GM19452 (cell line): ENCODE results near the gene UGT1A3.
"Not testable (repeated sequence)": the region's sequence is repeated elsewhere in the genome, so short reads cannot be mapped to it uniquely, and the experiment has no call there.

Experiments
- ATAC-seq: cut with Tn5 transposase; IDR thresholded peaks from one replicate; pipeline ENCODE4 v1.9.1; 2021; ENCODE audit not compliant: unreplicated experiment

The UGT1A3 gene

GRCh38 chr2:233707940-233708644 is 20.8 kb upstream of the UGT1A3 start:
- ATAC-seq = no peak

GRCh38 chr2:233708942-233709341 is 19.9 kb upstream of the UGT1A3 start:
- ATAC-seq = no peak

DNA sequence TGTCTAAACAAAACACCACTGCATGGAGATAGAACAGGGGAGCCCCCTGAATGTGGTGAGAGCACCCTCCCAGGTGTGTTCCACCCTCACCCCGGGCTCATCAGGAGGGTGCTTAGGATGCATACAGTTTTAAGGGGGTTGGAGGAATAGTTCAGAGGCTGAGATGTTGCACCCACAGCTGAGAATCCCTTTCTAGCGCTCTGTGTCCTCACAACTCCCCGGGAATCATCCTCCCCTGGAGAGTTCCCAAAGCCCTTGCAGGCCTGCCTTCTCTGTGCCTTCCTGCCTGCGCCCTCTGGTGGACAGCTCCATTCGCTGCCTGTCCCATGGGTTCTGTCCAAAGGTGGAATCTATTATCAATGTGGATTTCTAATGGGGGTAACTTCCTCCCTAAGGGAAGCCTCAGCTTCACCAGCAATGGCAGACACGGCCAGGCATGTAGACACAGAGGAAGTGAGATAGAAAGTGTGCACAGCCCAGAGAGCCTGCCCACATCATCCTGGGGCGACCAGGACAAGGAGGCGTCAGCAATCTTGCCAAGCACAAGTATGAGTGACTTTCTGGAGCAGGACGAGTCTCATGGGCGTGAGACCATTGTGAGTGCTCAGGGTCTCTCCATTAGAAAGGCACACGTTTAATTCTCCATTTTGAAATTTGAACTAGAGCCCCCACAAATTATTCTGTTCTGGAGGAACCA is 17.4 kb upstream of the UGT1A3 start:
- ATAC-seq = no peak

DNA sequence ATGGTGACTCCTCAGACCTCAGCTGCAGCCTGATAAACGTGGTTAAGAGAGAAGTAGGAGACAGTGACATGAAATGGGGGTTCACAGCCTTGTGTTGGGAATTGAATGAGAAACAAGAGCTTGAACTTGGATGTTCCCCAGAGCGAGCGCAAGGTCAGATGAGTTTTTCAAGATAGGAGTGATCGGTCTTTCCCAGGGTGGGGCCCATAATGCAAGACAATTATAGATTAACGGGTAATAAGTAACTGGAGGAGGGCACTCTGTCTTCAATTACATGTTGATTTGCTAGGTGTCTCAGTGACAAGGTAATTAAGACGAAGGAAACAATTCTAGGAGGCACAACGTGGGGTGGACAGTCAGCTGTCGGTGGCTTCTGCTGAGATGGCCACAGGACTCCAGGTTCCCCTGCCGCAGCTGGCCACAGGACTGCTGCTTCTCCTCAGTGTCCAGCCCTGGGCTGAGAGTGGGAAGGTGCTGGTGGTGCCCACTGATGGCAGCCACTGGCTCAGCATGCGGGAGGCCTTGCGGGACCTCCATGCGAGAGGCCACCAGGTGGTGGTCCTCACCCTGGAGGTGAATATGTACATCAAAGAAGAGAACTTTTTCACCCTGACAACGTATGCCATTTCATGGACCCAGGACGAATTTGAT is 16.1 kb upstream of the UGT1A3 start, which contains the start of gene UGT1A5:
UGT1A5 (plus strand) TSS at position 297 of the 651 bp plus-strand sequence; CDS start at position 382, 85 bp downstream.
- no peak for ATAC-seq

GRCh38 chr2:233713262-233713615 is 15.6 kb upstream of the UGT1A3 start:
- no peak for ATAC-seq

DNA sequence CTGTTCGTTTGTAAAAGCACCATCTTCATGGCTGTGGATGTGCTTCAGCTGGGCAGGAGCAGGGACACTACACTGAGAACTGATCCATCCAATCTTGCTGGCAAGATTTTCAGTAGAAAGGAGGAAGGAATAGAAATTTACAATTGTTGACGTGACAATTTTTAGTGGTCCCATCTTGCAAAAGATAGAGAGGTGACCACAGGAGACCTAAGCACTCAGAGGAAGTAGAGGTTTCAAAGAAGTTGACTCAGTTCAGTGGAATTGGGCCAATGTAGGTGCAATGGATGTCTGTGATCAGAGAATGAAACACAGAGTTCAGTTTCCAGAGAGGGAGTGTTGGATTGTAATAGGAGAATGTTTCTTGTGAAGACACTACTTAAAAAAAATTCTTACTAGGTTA is 14.7 kb upstream of the UGT1A3 start:
- no peak for ATAC-seq

- ATAC-seq = no peak
Measured at GRCh38 chr2:233718552-233718951, 10.3 kb upstream of the UGT1A3 start, which contains the start of gene UGT1A4. Gene UGT1A4, plus strand, starts transcription at chr2:233718736. Its CDS starts 85 bp downstream, at chr2:233718821.

DNA sequence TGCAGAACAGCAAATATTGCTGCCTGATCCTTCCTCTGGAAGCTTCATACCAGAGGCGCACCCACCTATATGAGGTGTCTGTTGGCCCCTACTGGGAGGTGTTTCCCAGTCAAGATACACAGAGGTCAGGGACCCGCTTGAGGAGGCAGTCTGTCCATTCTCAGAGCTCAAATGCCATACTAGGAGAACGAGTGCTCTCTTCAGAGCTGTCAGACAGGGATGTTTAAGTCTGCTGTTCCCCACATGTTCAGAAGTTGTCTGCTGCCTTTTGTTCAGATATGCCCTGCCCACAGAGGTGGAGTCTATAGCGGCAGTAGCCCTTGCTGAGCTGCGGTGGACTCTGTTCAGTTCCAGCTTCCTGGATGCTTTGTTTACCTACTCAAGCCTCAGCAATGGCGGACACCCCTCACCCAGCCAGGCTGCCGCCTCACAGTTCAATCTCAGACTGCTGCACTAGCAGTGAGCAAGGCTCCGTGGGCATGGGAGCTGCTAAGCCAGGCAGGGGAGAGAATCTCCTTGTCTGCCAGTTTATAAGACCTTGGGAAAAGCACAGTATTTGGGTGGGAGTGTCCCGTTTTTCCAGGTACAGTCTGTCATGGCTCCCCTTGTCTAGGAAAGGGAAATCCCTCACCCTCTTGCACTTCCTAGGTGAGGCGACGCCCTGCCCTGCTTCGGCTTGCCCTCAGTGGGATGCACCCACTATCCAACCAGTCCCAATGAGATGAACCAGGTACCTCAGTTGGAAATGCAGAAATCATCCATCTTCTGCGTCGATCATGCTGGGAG is 8.2 kb downstream of the UGT1A3 start:
- not testable (repeated sequence) for ATAC-seq

GRCh38 chr2:233740870-233741269 is 12.0 kb downstream of the UGT1A3 start:
- ATAC-seq = no peak

- no peak for ATAC-seq
Measured at GRCh38 chr2:233743464-233744259, 14.8 kb downstream of the UGT1A3 start.

DNA sequence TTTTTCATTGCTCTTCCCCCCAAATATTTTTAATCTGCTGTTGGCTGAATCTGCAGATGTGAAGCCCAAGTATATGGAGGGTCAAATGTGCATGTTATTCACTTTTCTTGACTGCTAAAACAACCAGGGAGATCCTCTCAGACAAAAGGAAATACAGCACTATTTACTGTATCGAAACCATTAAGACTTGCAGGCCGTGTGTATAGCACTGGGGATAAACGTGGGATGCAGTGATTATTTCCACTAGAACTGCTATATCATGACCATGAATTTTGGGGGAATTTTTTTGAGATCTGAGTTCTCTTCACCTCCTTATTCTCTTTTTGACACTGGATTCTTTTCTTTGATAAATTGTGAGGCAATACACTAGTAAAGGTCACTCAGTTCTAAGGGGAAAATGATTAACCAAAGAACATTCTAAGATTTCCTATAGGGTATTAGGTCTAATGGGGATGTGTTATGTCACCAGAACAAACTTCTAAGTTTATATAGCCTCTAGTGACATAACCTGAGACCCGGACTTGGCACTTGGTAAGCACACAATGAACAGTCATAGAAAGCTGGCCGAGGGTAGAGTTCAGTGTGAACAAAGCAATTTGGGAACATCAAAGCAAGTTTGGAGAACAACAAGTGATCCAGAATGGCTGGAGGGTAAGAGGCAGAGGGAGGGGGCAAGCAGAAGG is 16.4 kb downstream of the UGT1A3 start:
- ATAC-seq = no peak

DNA sequence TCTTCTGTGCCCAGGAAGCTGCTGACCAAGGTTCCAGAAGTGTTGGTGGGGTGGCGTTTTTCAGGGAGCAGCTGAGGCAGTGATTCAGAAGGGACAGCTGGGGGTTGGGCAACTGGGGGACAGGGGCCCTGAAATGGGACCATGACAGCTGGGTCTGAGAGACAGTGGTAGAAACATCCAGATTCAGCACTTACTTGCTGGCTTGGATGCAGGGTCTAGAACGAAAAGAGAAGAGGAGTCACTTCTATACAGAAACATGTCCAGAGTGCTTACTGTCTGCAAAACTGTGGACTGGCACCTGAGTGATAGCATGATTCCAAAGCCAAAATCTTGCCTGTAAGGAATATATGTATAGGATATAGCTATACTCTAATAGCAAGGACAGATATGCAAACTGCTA is 17.0 kb downstream of the UGT1A3 start:
- ATAC-seq = not testable (repeated sequence)

- no peak for ATAC-seq
Measured at GRCh38 chr2:233746475-233747282, 17.8 kb downstream of the UGT1A3 start.

DNA sequence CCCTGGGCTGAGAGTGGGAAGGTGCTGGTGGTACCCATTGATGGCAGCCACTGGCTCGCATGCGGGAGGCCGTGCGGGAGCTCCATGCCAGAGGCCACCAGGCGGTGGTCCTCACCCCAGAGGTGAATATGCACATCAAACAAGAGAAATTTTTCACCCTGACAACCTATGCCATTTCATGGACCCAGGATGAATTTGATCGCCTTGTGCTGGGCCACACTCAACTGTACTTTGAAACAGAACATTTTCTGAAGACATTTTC is 18.4 kb downstream of the UGT1A3 start:
- no peak for ATAC-seq

DNA sequence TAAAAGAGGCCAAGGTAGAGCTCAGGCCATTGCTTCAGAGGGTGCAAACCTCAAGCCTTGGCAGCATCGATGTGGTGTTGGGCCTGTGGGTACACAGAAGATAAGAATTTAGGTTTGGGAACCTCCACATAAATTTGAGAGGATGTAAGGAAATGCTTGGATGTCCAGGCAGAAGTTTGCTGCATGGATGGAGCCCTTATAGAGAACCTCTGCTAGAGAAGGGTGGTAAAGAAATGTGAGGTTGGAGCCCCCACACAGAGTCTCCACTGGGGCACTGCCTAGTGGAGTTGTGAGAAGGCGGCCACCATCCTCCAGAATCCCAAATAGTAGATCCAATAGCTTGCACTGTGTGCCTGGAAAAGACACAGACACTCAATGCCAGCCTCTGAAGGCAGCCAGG is 21.8 kb downstream of the UGT1A3 start:
- not testable (repeated sequence) for ATAC-seq

- not testable (repeated sequence) for ATAC-seq
Measured at GRCh38 chr2:233751212-233752009, 22.6 kb downstream of the UGT1A3 start.

DNA sequence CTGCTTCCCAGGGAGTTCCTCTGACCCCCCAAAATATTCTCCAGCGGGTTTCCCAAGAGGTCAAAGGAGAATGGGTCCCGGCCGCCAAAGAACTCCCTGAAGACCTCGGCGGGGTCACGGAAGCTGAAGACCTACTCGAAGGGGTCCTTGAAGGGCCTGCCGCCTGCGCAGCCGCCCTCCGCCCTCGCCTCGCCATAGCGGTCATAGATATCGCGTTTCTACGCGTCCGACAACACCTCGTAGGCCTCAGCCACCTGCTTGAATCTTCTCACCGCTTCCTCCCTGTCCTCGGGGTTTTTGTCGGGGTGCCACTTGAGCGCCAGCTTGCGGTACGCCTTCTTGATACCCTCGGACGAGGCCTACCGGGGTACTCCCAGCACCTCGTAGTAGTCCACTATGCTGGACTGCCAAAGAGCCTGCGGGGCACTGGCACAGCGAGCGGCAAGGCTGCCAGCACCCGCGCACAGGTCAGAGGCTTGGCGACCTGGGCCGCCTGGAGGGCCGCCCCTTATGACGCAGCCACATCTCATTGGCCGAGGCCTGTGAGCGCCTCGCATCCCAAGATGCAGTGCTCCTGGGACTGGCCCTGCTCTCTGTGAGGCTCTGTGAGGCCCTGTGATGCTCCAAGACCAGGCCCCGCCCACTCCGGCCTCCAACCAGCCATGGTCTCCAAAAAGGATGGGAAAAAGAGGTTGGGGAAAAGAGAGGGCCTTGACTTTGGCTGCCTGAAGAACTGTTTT is 26.2 kb downstream of the UGT1A3 start:
- ATAC-seq = no peak
